Articular chondrocyte of knee joint (primary cell): ENCODE data around the gene RTEL1. TPM values are rescaled to one million over a fixed set of nuclear protein-coding genes. Genes with fewer than 3 reads are reported as not detected.

Experiments
- small RNA-seq: library from RNA; depleted of rRNA; stranded (forward); fragments of <200 nt; gene quantifications from one replicate; pipeline ENCODE3, GENCODE V24; 2012
- total RNA-seq: library from RNA; depleted of rRNA; stranded (reverse); fragments of >200 nt; gene quantifications from 2 replicates; pipeline ENCODE4 v1.2.3, GENCODE V29; 2012

RTEL1 gene, protein sequence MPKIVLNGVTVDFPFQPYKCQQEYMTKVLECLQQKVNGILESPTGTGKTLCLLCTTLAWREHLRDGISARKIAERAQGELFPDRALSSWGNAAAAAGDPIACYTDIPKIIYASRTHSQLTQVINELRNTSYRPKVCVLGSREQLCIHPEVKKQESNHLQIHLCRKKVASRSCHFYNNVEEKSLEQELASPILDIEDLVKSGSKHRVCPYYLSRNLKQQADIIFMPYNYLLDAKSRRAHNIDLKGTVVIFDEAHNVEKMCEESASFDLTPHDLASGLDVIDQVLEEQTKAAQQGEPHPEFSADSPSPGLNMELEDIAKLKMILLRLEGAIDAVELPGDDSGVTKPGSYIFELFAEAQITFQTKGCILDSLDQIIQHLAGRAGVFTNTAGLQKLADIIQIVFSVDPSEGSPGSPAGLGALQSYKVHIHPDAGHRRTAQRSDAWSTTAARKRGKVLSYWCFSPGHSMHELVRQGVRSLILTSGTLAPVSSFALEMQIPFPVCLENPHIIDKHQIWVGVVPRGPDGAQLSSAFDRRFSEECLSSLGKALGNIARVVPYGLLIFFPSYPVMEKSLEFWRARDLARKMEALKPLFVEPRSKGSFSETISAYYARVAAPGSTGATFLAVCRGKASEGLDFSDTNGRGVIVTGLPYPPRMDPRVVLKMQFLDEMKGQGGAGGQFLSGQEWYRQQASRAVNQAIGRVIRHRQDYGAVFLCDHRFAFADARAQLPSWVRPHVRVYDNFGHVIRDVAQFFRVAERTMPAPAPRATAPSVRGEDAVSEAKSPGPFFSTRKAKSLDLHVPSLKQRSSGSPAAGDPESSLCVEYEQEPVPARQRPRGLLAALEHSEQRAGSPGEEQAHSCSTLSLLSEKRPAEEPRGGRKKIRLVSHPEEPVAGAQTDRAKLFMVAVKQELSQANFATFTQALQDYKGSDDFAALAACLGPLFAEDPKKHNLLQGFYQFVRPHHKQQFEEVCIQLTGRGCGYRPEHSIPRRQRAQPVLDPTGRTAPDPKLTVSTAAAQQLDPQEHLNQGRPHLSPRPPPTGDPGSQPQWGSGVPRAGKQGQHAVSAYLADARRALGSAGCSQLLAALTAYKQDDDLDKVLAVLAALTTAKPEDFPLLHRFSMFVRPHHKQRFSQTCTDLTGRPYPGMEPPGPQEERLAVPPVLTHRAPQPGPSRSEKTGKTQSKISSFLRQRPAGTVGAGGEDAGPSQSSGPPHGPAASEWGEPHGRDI (N-terminal part only)
- total RNA-seq, result 11.0 and 12.2 TPM in 2 replicates

GRCh38 chr20:63657937-63658748 lies at the start of gene RTEL1:
RTEL1 (plus strand) TSS chr20:63658312; CDS start chr20:63659403, 1,091 bp downstream.

DNA sequence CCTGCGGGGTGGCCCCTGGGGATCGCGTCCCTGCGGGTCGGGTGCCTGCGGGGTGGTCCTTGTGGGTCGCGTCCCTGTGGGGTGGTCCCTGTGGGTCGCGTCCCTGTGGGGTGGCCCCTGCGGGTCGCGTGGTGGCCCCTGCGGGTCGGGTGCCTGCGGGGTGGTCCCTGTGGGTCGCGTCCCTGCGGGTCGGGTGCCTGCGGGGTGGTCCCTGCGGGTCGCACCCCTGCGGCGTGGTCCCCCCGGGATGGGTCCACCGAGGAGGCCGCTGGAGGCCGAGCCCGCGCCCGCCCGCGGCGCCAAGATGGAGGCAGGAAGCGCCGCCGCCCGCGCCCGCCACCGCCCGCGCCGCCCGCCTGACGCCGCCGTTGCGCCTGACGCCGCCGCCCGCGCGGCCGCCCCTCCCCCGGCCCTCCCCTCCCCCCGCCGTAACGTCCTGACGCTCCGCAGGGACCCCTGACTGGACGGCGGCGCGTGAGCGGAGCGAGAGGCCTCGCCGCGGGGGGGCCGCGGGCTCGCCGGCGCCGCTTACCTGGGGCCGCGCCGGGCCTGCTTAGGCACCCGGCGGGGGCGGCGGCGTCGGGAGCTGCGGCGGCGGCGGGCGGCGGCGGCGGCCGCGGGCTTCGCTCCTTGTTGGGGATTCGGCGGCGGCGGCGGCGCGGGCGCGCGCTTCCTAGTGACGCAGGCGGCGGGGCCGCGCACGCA lies 31.5 kb upstream of the RTEL1 start, which contains the start of gene GMEB2:
Gene GMEB2 (minus strand): TSS at position 678 of the 705 bp plus-strand sequence. CDS start 7,704 bp downstream, outside the sequence.

DNA sequence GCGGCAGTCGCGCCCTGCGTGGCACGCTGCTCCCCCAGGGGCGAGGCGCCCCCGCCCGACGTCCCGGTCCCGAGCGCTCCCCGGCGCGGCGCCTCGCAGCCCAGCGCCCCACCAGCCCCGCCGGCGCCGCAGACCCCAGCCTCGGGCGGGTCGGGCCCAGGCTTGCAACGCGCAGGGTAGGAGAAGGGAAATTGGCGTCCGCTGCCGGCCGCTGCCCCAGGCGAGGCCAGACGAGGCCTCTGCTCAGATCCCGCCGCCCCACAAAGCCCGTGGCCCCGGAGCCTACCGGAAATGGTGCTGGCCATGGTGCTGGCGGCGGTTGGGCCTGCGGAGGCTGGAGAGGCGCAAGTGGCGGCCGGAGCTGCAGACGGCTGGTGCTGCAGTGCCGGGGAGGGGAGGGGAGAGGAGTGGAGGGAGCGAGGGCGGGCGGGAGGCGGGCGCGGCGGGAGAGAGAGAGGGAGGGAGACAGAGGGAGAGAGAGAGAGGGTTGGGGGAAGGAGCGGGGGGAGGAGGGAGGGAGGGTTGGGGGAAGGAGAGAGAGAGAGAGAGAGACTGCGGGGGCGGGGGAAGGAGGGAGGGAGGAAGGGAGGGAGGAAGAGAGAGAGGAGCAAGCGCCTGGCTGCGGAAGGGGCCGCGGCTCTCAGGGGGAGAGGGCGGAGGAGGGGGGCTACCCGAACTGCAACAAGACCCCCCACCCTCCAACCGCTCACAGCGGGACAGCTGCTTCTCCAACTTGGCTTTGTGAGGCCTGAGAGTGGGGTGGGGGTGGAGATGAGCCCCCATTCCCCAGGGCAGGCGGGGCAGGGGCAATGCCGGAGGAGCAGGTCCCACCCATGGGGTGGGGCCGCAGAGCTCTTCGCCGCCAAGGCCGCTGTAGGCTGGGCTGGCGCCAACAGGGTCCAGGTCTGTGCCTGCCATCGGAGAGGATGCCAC lies 4.8 kb upstream of the RTEL1 start, which contains the start of gene STMN3:
Gene STMN3 (minus strand): TSS at position 384 of the 933 bp plus-strand sequence. CDS start 79 bp downstream, at position 305.

DNA sequence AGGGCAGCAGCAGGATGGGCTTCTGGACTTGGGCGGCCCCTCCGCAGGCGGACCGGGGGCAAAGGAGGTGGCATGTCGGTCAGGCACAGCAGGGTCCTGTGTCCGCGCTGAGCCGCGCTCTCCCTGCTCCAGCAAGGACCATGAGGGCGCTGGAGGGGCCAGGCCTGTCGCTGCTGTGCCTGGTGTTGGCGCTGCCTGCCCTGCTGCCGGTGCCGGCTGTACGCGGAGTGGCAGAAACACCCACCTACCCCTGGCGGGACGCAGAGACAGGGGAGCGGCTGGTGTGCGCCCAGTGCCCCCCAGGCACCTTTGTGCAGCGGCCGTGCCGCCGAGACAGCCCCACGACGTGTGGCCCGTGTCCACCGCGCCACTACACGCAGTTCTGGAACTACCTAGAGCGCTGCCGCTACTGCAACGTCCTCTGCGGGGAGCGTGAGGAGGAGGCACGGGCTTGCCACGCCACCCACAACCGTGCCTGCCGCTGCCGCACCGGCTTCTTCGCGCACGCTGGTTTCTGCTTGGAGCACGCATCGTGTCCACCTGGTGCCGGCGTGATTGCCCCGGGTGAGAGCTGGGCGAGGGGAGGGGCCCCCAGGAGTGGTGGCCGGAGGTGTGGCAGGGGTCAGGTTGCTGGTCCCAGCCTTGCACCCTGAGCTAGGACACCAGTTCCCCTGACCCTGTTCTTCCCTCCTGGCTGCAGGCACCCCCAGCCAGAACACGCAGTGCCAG lies 38.7 kb downstream of the RTEL1 start, which contains the start of gene TNFRSF6B:
Gene TNFRSF6B (plus strand): TSS at position 25 of the 729 bp plus-strand sequence. CDS start 116 bp downstream, at position 141.

DNA sequence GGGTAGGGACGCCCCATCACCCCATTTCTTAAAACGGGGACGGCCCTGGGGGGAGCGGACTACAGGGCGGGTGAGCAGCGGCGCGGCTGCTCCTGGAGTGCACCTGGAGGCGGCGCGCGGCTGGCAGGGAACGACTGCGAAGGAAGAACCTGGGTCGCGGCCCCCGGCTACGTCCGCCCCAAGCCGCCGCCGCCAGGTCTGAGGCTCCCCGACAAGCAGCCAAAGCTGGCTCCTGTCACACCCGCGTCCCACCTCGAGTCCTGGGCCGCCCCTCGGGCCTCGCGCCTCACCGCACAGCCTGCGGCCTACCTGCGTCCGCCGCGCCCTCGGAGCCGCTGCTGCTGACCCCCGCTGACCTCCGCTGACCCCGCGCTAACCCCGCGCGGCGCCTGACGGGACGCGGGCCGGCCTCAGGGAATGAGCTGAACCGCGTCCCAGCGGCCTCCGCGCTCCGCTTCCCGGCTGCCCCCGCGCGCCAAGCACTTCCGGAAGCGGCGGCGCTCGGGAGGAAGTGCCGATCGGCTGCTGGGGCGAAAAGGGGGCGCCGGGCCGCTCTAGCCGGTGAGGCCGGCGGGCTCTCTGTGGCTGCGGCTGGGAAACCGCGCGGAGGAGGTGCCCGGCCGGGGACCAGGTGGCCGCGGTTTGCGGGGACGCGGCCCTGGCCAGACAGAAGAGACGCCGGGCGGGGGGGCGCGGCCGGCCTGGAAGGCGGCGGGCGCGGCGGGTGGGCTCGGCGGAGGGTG lies 49.6 kb downstream of the RTEL1 start, which contains the start of the genes ARFRP1 and ZGPAT:
Gene ARFRP1 (minus strand): TSS at position 419 of the 743 bp plus-strand sequence. CDS start 885 bp downstream, outside the sequence.
Gene ZGPAT (plus strand): TSS at position 482 of the 743 bp plus-strand sequence. CDS start 542 bp downstream, outside the sequence.

GRCh38 chr20:63735859-63736718 lies 78.0 kb downstream of the RTEL1 start, which contains the start of gene LIME1:
LIME1 (plus strand) TSS chr20:63736664; CDS start chr20:63737550, 886 bp downstream.

DNA sequence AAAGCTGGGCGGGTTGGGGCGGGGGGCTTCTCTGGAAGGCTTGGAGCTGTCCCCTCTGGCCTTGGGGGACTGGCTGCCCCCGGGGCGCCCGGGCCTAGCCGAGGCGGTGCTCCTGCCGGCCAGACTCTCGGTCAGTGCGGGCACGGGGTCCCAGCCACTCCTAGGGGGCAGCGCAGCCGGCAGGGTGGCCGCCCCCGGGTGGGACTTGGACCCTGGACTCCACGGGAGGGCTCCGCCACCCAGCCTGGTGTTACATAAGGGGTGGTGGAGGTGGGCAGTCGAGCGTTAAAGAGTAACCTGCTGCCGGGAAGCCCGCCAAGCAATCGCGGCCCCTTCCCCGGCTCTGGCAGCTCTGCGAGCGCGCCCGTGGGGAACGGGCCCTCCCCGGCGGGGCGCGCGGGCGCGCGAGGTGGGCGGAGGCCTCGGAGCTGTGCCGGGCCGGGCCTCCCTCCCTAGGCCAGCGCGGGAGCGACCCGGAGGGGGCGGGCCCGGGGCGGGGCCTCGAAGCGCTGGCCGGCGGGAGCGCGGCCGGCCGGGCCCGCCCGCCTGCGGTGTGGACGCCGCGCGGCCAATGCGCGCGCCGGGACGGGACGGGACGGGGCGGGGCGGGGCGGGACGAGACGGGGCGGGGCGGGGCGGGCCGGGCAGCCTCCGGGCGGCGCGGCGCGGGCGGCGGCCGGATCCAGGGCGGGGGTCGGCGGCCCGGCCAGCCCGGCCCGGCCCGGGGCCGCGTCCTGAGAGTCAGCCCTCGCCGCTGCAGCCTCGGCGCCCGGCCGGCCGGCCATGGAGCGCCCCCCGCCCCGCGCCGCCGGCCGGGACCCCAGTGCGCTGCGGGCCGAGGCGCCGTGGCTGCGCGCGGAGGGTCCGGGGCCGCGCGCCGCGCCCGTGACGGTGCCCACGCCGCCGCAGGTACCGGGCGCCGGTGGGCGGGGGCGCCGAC lies 81.3 kb downstream of the RTEL1 start, which contains the start of gene SLC2A4RG:
Gene SLC2A4RG (plus strand): TSS at position 647 of the 940 bp plus-strand sequence. CDS start 137 bp downstream, at position 784.

Small RNA genes within 50 kb of the gene (small RNA-seq; reads per million reads assigned to genes)
- gene LIME1 (not detected), gene TNFRSF6B (not detected)

Other genes starting within 250 kb of the RTEL1 start
- gene KCNQ2, start 185.7 kb upstream of the RTEL1 start, total RNA-seq, result under 0.01 TPM in 1 of 2 replicates, not detected in the other
- 0.13 TPM in 1 of 2 replicates, not detected in the other for gene EEF1A2, start 159.2 kb upstream of the RTEL1 start, total RNA-seq
- gene PPDPF, start 137.5 kb upstream of the RTEL1 start, total RNA-seq, result 114 and 116 TPM in 2 replicates
- 0.11 and 0.13 TPM in 2 replicates for gene PTK6, start 120.9 kb upstream of the RTEL1 start, total RNA-seq
- not detected in 2 replicates for gene SRMS, start 110.6 kb upstream of the RTEL1 start, total RNA-seq
- 0.22 and 0.26 TPM in 2 replicates for gene FNDC11, start 104.2 kb upstream of the RTEL1 start, total RNA-seq
- gene HELZ2, start 84.1 kb upstream of the RTEL1 start, total RNA-seq, result 23.5 and 30.4 TPM in 2 replicates
- 8.6 and 9.0 TPM in 2 replicates for gene GMEB2, start 31.2 kb upstream of the RTEL1 start, total RNA-seq
- 9.8 and 11.6 TPM in 2 replicates for gene STMN3, start 4.9 kb upstream of the RTEL1 start, total RNA-seq
- 2.9 and 5.4 TPM in 2 replicates for gene TNFRSF6B, start 38.3 kb downstream of the RTEL1 start, total RNA-seq
- gene ARFRP1, start 49.7 kb downstream of the RTEL1 start, total RNA-seq, result 23.0 and 23.5 TPM in 2 replicates
- gene ZGPAT, start 49.7 kb downstream of the RTEL1 start, total RNA-seq, result 14.5 and 15.0 TPM in 2 replicates
- 1.3 and 1.6 TPM in 2 replicates for gene LIME1, start 78.4 kb downstream of the RTEL1 start, total RNA-seq
- gene SLC2A4RG, start 81.5 kb downstream of the RTEL1 start, total RNA-seq, result 33.6 and 34.5 TPM in 2 replicates
- 3.5 and 4.4 TPM in 2 replicates for gene ZBTB46, start 173.0 kb downstream of the RTEL1 start, total RNA-seq
- gene ABHD16B, start 203.2 kb downstream of the RTEL1 start, total RNA-seq, result not detected in 2 replicates
- gene TPD52L2, start 207.0 kb downstream of the RTEL1 start, total RNA-seq, result 154 and 159 TPM in 2 replicates
- 41.2 and 41.3 TPM in 2 replicates for gene DNAJC5, start 236.8 kb downstream of the RTEL1 start, total RNA-seq